CD14-positive monocyte (primary cell): ENCODE measurements around the gene TGM2. TPM values are rescaled to one million over a fixed set of nuclear protein-coding genes. Genes with fewer than 3 reads are reported as not detected.

ENCODE experiments used
- DNase-seq, 3 donors: peaks; one replicate each; pipeline ENCODE4 v3.0.0-alpha.2; 2011 to 2022
- H2AFZ ChIP-seq: 2 replicates; pipeline ENCODE4 v1.6.0; 2012; ENCODE audit warnings: mild to moderate bottlenecking, low read depth, low read length, inconsistent platforms; ENCODE audit not compliant: insufficient read depth, poor library complexity, severe bottlenecking
- H3K27ac ChIP-seq, 2 donors: 1 replicate in 1 of 2; 2 replicates in 1 of 2; pipeline ENCODE4 v1.5.1; 2012 to 2013; ENCODE audit warnings: low read length in 2 of 2, control low read depth in 1 of 2, inconsistent platforms in 1 of 2, low read depth in 1 of 2, mild to moderate bottlenecking in 1 of 2
- H3K27me3 ChIP-seq, 2 donors: one replicate each; pipeline versions ENCODE4 v1.6.0 to v1.6.1; 2011 to 2013; ENCODE audit warnings: low read length in 2 of 2; ENCODE audit not compliant: control insufficient read depth in 2 of 2, insufficient read depth in 2 of 2
- H3K36me3 ChIP-seq, 2 donors: replicated peaks in 1 of 2; 1 replicate in 1 of 2; 2 replicates in 1 of 2; pipeline versions ENCODE4 v1.5.1 to v1.6.1; 2012 to 2013; ENCODE audit warnings: low read length in 2 of 2, control low read depth in 1 of 2, inconsistent platforms in 1 of 2, mild to moderate bottlenecking in 1 of 2; ENCODE audit not compliant: insufficient read depth in 2 of 2, control insufficient read depth in 1 of 2
- H3K4me1 ChIP-seq, 2 donors: 1 replicate in 1 of 2; 2 replicates in 1 of 2; pipeline versions ENCODE4 v1.5.1 to v1.6.1; 2012 to 2013; ENCODE audit warnings: low read length in 2 of 2, control low read depth in 1 of 2, inconsistent platforms in 1 of 2, mild to moderate bottlenecking in 1 of 2, moderate library complexity in 1 of 2; ENCODE audit not compliant: insufficient read depth in 2 of 2, control insufficient read depth in 1 of 2
- H3K4me2 ChIP-seq: replicated peaks from 2 replicates; pipeline ENCODE3; 2012; ENCODE audit warnings: low read length, moderate library complexity, mild to moderate bottlenecking; ENCODE audit not compliant: poor library complexity, severe bottlenecking; ENCODE audit errors: extremely low read depth
- H3K4me3 ChIP-seq, 3 experiments: fragments of 200-600 bp in 1 of 3; sonication (generic) in 1 of 3; replicated peaks in 1 of 3; 1 replicate in 2 of 3; 2 replicates in 1 of 3; pipeline ENCODE4 v1.5.1; 2011 to 2013; ENCODE audit warnings: low read length in 3 of 3, mild to moderate bottlenecking in 3 of 3, control low read depth in 2 of 3, low read depth in 2 of 3, inconsistent platforms in 1 of 3, moderate library complexity in 1 of 3
- H3K79me2 ChIP-seq: 2 replicates; pipeline ENCODE4 v1.6.0; 2012; ENCODE audit warnings: mild to moderate bottlenecking, control low read depth, inconsistent platforms, low read length, moderate library complexity; ENCODE audit not compliant: insufficient read depth
- H3K9ac ChIP-seq: 2 replicates; pipeline ENCODE4 v1.6.0; 2017; ENCODE audit warnings: low read length, mild to moderate bottlenecking; ENCODE audit not compliant: insufficient read depth, poor library complexity, severe bottlenecking
- H3K9me3 ChIP-seq, 2 donors: replicated peaks in 1 of 2; 1 replicate in 1 of 2; 2 replicates in 1 of 2; pipeline versions ENCODE4 v1.5.1 to v1.6.1; 2012 to 2013; ENCODE audit warnings: low read length in 2 of 2, control low read depth in 1 of 2; ENCODE audit not compliant: control insufficient read depth in 1 of 2, insufficient read depth in 1 of 2
- H4K20me1 ChIP-seq: 2 replicates; pipeline ENCODE4 v1.6.0; 2012; ENCODE audit warnings: mild to moderate bottlenecking, low read length, control low read depth, moderate library complexity; ENCODE audit not compliant: insufficient read depth
- H3K27ac Mint-ChIP-seq, 7 donors: one replicate each; pipeline ENCODE4 v1.8.0; 2020; ENCODE audit warnings: mild to moderate bottlenecking in 7 of 7, mixed read lengths in 7 of 7, moderate library complexity in 6 of 7, inconsistent platforms in 2 of 7
- H3K27me3 Mint-ChIP-seq, 3 donors: one replicate each; pipeline ENCODE4 v1.8.0; 2021 to 2022; ENCODE audit warnings: low read depth in 3 of 3, mild to moderate bottlenecking in 3 of 3, mixed read lengths in 3 of 3, moderate library complexity in 3 of 3, inconsistent platforms in 1 of 3
- H3K36me3 Mint-ChIP-seq, 2 donors: one replicate each; pipeline ENCODE4 v1.8.0; 2020; ENCODE audit warnings: mixed read lengths in 2 of 2, inconsistent platforms in 1 of 2, mild to moderate bottlenecking in 1 of 2
- H3K4me1 Mint-ChIP-seq: one replicate; pipeline ENCODE4 v1.8.0; 2020; ENCODE audit warnings: mild to moderate bottlenecking, mixed read lengths
- H3K4me3 Mint-ChIP-seq, 2 donors: one replicate each; pipeline ENCODE4 v1.8.0; 2020; ENCODE audit warnings: mild to moderate bottlenecking in 2 of 2, mixed read lengths in 2 of 2, moderate library complexity in 1 of 2
- H3K9me3 Mint-ChIP-seq, 7 donors: one replicate each; pipeline ENCODE4 v1.8.0; 2020 to 2022; ENCODE audit warnings: mixed read lengths in 7 of 7, mild to moderate bottlenecking in 6 of 7, moderate library complexity in 6 of 7, inconsistent platforms in 2 of 7
- WGBS: methylation state at CpG from one replicate; pipeline ENCODE4 v1.1.5; 2013; ENCODE audit warnings: missing lambda C conversion rate; ENCODE audit not compliant: insufficient coverage; 5-methylcytosine and 5-hydroxymethylcytosine counted together
- intact Hi-C, 2 donors: fragments of 100-400 bp; cut with micrococcal nuclease; formaldehyde crosslinking; loops; one replicate each; pipeline versions ENCODE4 v1.15.0 to v1.15.1; 2023
- polyA plus RNA-seq, 3 donors: library from polyadenylated mRNA; depleted of rRNA in 1 of 3; unstranded in 2 of 3; stranded (reverse) in 1 of 3; fragments of 300-500 nt in 2 of 3; fragments of >200 nt in 1 of 3; fragmentation: Illumina TruSeq in 2 of 3; gene quantifications; 1 replicate in 2 of 3; 2 replicates in 1 of 3; pipeline ENCODE4 v1.2.3, GENCODE V29; 2012 to 2021
- TF ChIP-seq, protein P1 (sequence below): fragments of 200-600 bp; IDR thresholded peaks from one replicate; pipeline ENCODE4 v1.8.0; 2022; ENCODE audit warnings: antibody characterized with exemption, mild to moderate bottlenecking

The TGM2 gene
- polyA plus RNA-seq, 3 donors, result 0.47 to 1.7 (median 1.6) TPM

DNA sequence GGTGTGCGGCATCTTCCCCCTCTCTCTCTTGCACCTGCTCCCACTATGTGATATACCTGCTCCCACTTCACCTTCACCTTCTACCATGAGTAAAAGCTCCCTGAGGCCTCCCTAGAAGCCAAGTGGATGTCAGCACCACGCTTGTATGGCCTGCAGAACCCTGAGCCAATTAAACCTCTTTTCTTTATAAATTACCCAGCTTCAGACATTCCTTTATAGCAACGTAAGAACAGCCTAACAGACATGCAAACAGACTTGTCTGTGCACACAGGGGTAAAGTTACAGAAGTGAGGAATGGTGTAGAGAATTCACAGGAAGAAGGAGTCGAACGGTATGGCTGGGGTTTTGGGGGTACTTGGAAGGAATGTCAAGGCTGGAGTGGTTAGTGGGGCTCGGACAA, 14.8 kb upstream of the TGM2 start:
- Histone ChIP-seq H3K36me3 (no peaks in the 10 kb centered on the region), H3K4me3 (no peak overlapping the region), H3K27ac (no peak overlapping the region), H3K4me1 (peaks cover 16 to 27% of the 10 kb centered on the region in 2 donors), H3K9ac (no peak overlapping the region), H3K27me3 (no peaks in the 10 kb centered on the region), H3K4me2 (no peak overlapping the region), H3K9me3 (no peaks in the 10 kb centered on the region), H4K20me1 (no peaks in the 10 kb centered on the region), H2AFZ (no peak overlapping the region), H3K79me2 (no peaks in the 10 kb centered on the region)
- DNase-seq, result no peak
- TF ChIP-seq, protein P1, sequence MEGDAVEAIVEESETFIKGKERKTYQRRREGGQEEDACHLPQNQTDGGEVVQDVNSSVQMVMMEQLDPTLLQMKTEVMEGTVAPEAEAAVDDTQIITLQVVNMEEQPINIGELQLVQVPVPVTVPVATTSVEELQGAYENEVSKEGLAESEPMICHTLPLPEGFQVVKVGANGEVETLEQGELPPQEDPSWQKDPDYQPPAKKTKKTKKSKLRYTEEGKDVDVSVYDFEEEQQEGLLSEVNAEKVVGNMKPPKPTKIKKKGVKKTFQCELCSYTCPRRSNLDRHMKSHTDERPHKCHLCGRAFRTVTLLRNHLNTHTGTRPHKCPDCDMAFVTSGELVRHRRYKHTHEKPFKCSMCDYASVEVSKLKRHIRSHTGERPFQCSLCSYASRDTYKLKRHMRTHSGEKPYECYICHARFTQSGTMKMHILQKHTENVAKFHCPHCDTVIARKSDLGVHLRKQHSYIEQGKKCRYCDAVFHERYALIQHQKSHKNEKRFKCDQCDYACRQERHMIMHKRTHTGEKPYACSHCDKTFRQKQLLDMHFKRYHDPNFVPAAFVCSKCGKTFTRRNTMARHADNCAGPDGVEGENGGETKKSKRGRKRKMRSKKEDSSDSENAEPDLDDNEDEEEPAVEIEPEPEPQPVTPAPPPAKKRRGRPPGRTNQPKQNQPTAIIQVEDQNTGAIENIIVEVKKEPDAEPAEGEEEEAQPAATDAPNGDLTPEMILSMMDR, result no peak
- intact Hi-C loops, result no loop called here
- Mint-ChIP-seq H3K9me3 (peaks cover 0 to 3% (median 0%) of the 10 kb centered on the region in 7 donors), H3K4me3 (no peak overlapping the region), H3K27ac (peak overlapping the region in 2 of 7 donors; percentile 1 to 76), H3K36me3 (peaks cover 0 to 6% of the 10 kb centered on the region in 2 donors), H3K27me3 (peaks cover 2 to 14% (median 14%) of the 10 kb centered on the region in 3 donors), H3K4me1 (peaks cover 28% of the 10 kb centered on the region)
- 91% methylated on average over 4 of the region's 6 CpGs for WGBS

DNA sequence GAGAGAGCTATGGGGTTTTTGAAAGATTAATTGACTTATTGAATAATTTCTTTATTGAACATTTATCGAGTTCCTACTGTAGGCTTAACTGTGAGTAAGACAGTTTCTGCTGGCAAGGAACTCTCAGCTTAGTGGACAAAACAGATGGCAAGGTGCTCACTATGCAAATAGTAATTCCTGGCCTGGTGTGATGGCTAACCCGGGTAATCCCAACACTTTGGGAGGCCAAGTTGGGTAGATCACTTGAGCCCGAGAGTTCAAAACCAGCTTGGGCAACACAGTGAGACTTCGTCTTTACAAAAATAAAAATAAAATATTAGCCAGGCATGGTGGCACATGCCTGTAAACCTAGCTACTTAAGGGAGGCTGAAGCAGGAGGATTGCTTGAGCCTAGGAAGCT, 13.5 kb upstream of the TGM2 start:
- H3K36me3 Mint-ChIP-seq, result peaks cover 0 to 6% of the 10 kb centered on the region in 2 donors
- Histone ChIP-seq H3K79me2 (no peaks in the 10 kb centered on the region), H3K27ac (peak overlapping the region in 1 of 2 donors; percentile 54), H3K4me3 (no peak overlapping the region), H3K9me3 (no peaks in the 10 kb centered on the region), H3K27me3 (no peaks in the 10 kb centered on the region), H3K4me1 (peaks cover 16 to 27% of the 10 kb centered on the region in 2 donors), H3K4me2 (no peak overlapping the region), H3K9ac (no peak overlapping the region), H3K36me3 (no peaks in the 10 kb centered on the region), H4K20me1 (no peaks in the 10 kb centered on the region), H2AFZ (no peak overlapping the region)
- WGBS, result 94% methylated on average over 2 of the region's 4 CpGs
- no peak for DNase-seq
- peaks cover 2 to 8% (median 7%) of the 10 kb centered on the region in 3 donors for H3K27me3 Mint-ChIP-seq
- intact Hi-C loops, result no loop called here
- H3K4me3 Mint-ChIP-seq, result no peak overlapping the region
- TF ChIP-seq, protein P1, result no peak
- H3K27ac Mint-ChIP-seq, result peak overlapping the region; percentile 65 to 89 (median 83)
- peaks cover 0 to 3% (median 0%) of the 10 kb centered on the region in 7 donors for H3K9me3 Mint-ChIP-seq
- peaks cover 29% of the 10 kb centered on the region for H3K4me1 Mint-ChIP-seq
